Panc1 (cell line): ENCODE measurements around the gene MIER3. TPM values are rescaled to one million over a fixed set of nuclear protein-coding genes. Genes with fewer than 3 reads are reported as not detected.
"Not testable (repeated sequence)": the region's sequence is repeated elsewhere in the genome, so short reads cannot be mapped to it uniquely, and the experiment has no call there.

Experiments used
- ATAC-seq: fragments of 200-7000 bp; cut with Tn5 transposase; 2 replicates; pipeline ENCODE4 v1.9.1; 2020; ENCODE audit warnings: mild to moderate bottlenecking, moderate library complexity
- BruUV-seq: library from RNA; stranded (reverse); fragments of 400-500 nt; replicated peaks from 2 replicates; lab custom pipeline; 2021; lab: Mats Ljungman, UMichigan
- CTCF ChIA-PET: fragments of 300-600 bp; sonication (Branson Sonifier 250); formaldehyde crosslinking; loops from one replicate; lab custom pipeline; 2022; ENCODE audit warnings: antibody characterized with exemption; lab: Charles Lee
- POLR2A ChIA-PET: fragments of 300-600 bp; sonication (Branson Sonifier 250); formaldehyde crosslinking; loops from one replicate; lab custom pipeline; 2022; ENCODE audit warnings: antibody characterized with exemption; lab: Charles Lee
- DNase-seq: peaks from one replicate; pipeline ENCODE4 v3.0.0-alpha.2; 2010; ENCODE audit warnings: low read depth, low spot score
- H3K27ac ChIP-seq: 2 replicates; pipeline ENCODE4 v1.5.1; 2011; ENCODE audit warnings: mild to moderate bottlenecking, low read length, inconsistent platforms
- H3K27me3 ChIP-seq: fragments of 200-500 bp; sonication (Bioruptor generic); 2 replicates; pipeline ENCODE4 v1.6.0; 2014; ENCODE audit warnings: low read length, inconsistent platforms; ENCODE audit not compliant: control insufficient read depth, insufficient read depth
- H3K36me3 ChIP-seq: fragments of 200-500 bp; sonication (Bioruptor generic); 2 replicates; pipeline ENCODE4 v1.5.1; 2014; ENCODE audit warnings: inconsistent platforms, mild to moderate bottlenecking, low read length, moderate library complexity; ENCODE audit not compliant: control insufficient read depth, insufficient read depth
- H3K4me1 ChIP-seq: 2 replicates; pipeline ENCODE4 v1.5.1; 2011; ENCODE audit warnings: inconsistent platforms, mild to moderate bottlenecking, low read length, moderate library complexity; ENCODE audit not compliant: control insufficient read depth, insufficient read depth
- H3K4me3 ChIP-seq, 2 experiments: 2 replicates each; pipeline ENCODE4 v1.5.1; 2011 to 2012; ENCODE audit warnings: low read depth in 2 of 2, low read length in 2 of 2, mild to moderate bottlenecking in 2 of 2, inconsistent platforms in 1 of 2, moderate library complexity in 1 of 2
- H3K9me3 ChIP-seq: fragments of 200-500 bp; sonication (Bioruptor generic); 2 replicates; pipeline ENCODE4 v1.5.1; 2014; ENCODE audit warnings: low read depth, mild to moderate bottlenecking, inconsistent platforms, low read length, moderate library complexity; ENCODE audit not compliant: control insufficient read depth, insufficient read depth
- POLR2AphosphoS5 ChIP-seq: IDR thresholded peaks from 2 replicates; pipeline ENCODE4 v1.6.1; 2012; ENCODE audit warnings: mild to moderate bottlenecking, low read depth, low read length, moderate library complexity
- SIN3A ChIP-seq: IDR thresholded peaks from 2 replicates; pipeline ENCODE4 v1.6.1; 2012; ENCODE audit warnings: low read depth, mild to moderate bottlenecking, low read length, moderate library complexity, borderline replicate concordance; ENCODE audit not compliant: insufficient read depth
- TCF7L2 ChIP-seq: IDR thresholded peaks from 2 replicates; pipeline ENCODE4 v1.6.1; 2011; ENCODE audit warnings: mild to moderate bottlenecking, low read depth, low read length, inconsistent platforms
- in situ Hi-C: cut with HindIII; loops from 2 replicates; pipeline ENCODE4 v1.10.0; 2016; ENCODE audit warnings: low sequenced_read_pairs, low pct_unique_long_range_greater_than_20kb
- intact Hi-C: fragments of 100-400 bp; cut with micrococcal nuclease; formaldehyde crosslinking; loops from one replicate; pipeline ENCODE4 v1.10.0; 2022; ENCODE audit not compliant: unreplicated experiment
- total RNA-seq: library from RNA; stranded (reverse); gene quantifications from one replicate; pipeline ENCODE4 v1.2.1, GENCODE V29; 2021; ENCODE audit not compliant: unreplicated experiment
- TF ChIP-seq, protein P1 (sequence below), 2 experiments: IDR thresholded peaks; 2 replicates each; pipeline ENCODE4 v1.6.1; 2011 to 2012; ENCODE audit warnings: low read depth in 2 of 2, control low read depth in 1 of 2, low read length in 1 of 2, mild to moderate bottlenecking in 1 of 2, moderate library complexity in 1 of 2; ENCODE audit not compliant: insufficient read depth in 1 of 2
- TF ChIP-seq, protein P2 (sequence below): fragments of 450-650 bp; IDR thresholded peaks from 2 replicates; pipeline ENCODE4 v1.5.1; 2017; ENCODE audit warnings: mild to moderate bottlenecking

The MIER3 gene
- total RNA-seq, 1 experiment from 2014 or later, result 29.7 TPM

DNA sequence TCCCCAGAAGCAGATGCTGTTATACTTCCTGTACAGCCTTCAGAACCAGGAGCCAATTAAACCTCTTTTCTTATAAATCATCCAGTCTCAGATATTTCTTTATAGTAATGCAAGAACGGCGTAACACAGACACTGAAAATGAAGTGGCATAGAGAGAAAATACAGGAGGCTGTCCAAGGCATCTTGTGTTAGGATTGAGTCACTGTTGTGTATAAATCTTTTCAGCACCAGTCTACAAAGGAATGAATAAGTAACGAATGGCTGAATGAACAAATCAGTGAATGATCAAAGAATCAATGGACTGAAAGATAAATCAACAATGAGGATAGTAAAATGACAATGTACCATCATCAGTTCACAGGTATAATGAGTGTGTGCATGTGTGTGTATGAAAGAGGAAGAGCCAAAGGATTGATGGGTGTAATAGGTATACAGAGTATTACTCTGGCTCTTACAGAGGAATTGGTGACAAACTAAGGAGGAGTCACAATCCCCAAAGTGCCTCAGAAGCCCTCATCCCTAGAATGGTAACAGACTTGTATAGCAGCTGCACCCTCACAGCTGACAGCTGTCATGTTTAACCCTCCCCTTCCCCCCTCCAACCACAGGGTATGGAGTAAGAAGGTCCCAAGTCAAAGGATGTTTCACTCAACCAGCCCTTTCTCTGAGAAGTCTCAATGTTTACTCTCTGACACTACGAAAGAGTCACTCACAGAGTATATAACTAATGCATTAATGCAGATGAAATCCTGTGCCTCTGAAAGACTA, 29.8 kb upstream of the MIER3 start:
- intact Hi-C loops, result no loop called here
- H3K27me3 ChIP-seq, result no peaks in the 10 kb centered on the region; the same call in 1 of the 2 replicates
- POLR2A ChIA-PET, result no interaction called here
- in situ Hi-C loops, result no loop called here
- BruUV-seq, result no TSS peak
- CTCF ChIA-PET, result no interaction called here
- no peaks in the 10 kb centered on the region for H3K36me3 ChIP-seq
- TF ChIP-seq POLR2AphosphoS5 (no peak), TCF7L2 (no peak), SIN3A (no peak)
- TF ChIP-seq, protein P1, sequence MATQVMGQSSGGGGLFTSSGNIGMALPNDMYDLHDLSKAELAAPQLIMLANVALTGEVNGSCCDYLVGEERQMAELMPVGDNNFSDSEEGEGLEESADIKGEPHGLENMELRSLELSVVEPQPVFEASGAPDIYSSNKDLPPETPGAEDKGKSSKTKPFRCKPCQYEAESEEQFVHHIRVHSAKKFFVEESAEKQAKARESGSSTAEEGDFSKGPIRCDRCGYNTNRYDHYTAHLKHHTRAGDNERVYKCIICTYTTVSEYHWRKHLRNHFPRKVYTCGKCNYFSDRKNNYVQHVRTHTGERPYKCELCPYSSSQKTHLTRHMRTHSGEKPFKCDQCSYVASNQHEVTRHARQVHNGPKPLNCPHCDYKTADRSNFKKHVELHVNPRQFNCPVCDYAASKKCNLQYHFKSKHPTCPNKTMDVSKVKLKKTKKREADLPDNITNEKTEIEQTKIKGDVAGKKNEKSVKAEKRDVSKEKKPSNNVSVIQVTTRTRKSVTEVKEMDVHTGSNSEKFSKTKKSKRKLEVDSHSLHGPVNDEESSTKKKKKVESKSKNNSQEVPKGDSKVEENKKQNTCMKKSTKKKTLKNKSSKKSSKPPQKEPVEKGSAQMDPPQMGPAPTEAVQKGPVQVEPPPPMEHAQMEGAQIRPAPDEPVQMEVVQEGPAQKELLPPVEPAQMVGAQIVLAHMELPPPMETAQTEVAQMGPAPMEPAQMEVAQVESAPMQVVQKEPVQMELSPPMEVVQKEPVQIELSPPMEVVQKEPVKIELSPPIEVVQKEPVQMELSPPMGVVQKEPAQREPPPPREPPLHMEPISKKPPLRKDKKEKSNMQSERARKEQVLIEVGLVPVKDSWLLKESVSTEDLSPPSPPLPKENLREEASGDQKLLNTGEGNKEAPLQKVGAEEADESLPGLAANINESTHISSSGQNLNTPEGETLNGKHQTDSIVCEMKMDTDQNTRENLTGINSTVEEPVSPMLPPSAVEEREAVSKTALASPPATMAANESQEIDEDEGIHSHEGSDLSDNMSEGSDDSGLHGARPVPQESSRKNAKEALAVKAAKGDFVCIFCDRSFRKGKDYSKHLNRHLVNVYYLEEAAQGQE (IDR thresholded peaks at IDR 0.05; ENCODE audit: insufficient read depth in 1 of 2, low read depth in 2 of 2, low read length in 1 of 2), result no peak
- TF ChIP-seq, protein P2, sequence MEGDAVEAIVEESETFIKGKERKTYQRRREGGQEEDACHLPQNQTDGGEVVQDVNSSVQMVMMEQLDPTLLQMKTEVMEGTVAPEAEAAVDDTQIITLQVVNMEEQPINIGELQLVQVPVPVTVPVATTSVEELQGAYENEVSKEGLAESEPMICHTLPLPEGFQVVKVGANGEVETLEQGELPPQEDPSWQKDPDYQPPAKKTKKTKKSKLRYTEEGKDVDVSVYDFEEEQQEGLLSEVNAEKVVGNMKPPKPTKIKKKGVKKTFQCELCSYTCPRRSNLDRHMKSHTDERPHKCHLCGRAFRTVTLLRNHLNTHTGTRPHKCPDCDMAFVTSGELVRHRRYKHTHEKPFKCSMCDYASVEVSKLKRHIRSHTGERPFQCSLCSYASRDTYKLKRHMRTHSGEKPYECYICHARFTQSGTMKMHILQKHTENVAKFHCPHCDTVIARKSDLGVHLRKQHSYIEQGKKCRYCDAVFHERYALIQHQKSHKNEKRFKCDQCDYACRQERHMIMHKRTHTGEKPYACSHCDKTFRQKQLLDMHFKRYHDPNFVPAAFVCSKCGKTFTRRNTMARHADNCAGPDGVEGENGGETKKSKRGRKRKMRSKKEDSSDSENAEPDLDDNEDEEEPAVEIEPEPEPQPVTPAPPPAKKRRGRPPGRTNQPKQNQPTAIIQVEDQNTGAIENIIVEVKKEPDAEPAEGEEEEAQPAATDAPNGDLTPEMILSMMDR, result no peak
- no peaks in the 10 kb centered on the region for H3K9me3 ChIP-seq
- H3K4me1 ChIP-seq, result no peaks in the 10 kb centered on the region
- DNase-seq, result no peak
- H3K27ac ChIP-seq, result no peak overlapping the region
- ATAC-seq, result no peak
- no peak overlapping the region for H3K4me3 ChIP-seq

DNA sequence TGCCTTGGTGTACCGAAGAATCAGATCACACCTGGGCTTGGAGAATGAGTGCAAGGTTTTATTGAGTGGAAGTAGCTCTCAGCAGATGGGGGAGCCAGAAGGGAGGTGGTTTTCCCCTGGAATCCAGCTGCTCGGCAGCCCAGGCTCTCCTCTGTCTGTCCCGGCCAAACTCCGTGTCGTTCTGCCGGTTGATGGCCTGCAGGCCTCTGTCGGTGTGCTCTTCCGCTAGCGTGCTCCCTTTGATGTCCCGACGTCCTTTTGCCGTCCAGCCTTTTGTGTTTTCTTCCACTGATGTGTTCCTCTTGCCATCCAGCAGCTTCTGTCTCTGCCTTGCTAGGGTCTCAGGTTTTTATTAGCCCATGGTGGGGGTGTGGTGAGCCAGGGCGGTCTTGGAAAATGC, 28.0 kb upstream of the MIER3 start:
- H3K4me3 ChIP-seq, result no peak overlapping the region
- DNase-seq, result no peak
- no peaks in the 10 kb centered on the region for H3K36me3 ChIP-seq
- no peak for ATAC-seq
- in situ Hi-C loops (no loop called here), intact Hi-C loops (no loop called here)
- H3K27ac ChIP-seq, result no peak overlapping the region
- CTCF ChIA-PET, result no interaction called here
- POLR2A ChIA-PET, result no interaction called here
- no peaks in the 10 kb centered on the region for H3K4me1 ChIP-seq
- no TSS peak for BruUV-seq
- TF ChIP-seq POLR2AphosphoS5 (no peak), SIN3A (no peak), TCF7L2 (no peak)
- TF ChIP-seq, protein P1 (IDR thresholded peaks at IDR 0.05; ENCODE audit: insufficient read depth in 1 of 2, low read depth in 2 of 2, low read length in 1 of 2), result no peak
- TF ChIP-seq, protein P2, result no peak
- no peaks in the 10 kb centered on the region; the same call in 1 of the 2 replicates for H3K27me3 ChIP-seq
- no peaks in the 10 kb centered on the region for H3K9me3 ChIP-seq

DNA sequence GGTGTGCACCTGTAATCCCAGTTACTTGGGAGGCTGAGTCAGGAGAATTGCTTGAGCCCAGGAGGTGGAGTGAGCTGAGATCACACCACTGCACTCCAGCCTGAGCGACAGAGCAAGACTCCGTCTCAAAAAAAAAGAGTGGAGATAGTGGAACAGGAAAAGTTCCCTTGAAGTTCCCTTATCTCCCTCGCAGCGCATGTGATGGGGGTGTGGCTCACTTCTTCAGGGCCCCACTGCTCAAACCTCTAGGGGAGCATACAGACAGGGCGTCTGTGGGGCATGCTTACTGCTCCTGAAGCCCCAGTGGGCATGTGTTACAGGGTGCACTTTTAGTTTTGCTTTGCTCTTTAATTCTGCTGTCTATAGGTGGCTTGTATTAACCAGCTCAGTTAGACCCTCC, 27.6 kb upstream of the MIER3 start:
- in situ Hi-C loops, BruUV-seq, H3K27me3 ChIP-seq, H3K36me3 ChIP-seq, CTCF ChIA-PET, H3K4me1 ChIP-seq, H3K4me3 ChIP-seq, DNase-seq, POLR2A ChIA-PET, ATAC-seq, intact Hi-C loops, H3K27ac ChIP-seq, H3K9me3 ChIP-seq: not testable (repeated sequence)
